ENCODE results near the gene P2RX5.

The P2RX5 gene

DNA sequence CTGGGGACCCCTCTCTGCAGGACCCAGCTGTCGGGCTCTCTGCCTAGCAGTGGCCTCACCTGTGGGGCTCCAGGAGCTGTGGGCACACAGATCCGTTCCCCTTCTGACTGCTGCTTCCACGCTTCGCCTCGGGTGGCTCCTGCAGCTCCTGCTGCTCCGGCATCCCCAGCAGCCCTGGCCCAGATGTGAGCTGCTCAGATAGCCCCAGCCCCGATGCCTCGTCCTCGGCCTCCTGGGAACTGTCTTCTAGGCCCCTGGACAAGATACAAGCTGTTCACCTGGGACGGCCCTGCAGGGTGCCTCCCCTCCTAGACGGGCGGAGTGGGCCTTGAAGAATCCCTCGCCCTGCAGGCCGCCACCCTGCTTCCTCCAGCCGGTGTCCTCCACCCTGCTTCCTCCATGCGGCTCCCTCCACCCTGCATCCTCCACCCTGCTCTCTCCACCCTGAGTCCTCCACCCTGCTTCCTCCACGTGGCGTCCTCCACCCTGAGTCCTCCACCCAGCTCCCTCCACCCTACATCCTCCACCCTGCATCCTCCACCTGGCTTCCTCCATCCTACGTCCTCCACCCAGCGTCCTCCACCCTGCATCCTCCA lies 16.3 kb downstream of the P2RX5 start:
- no peak for DNase-seq

DNA sequence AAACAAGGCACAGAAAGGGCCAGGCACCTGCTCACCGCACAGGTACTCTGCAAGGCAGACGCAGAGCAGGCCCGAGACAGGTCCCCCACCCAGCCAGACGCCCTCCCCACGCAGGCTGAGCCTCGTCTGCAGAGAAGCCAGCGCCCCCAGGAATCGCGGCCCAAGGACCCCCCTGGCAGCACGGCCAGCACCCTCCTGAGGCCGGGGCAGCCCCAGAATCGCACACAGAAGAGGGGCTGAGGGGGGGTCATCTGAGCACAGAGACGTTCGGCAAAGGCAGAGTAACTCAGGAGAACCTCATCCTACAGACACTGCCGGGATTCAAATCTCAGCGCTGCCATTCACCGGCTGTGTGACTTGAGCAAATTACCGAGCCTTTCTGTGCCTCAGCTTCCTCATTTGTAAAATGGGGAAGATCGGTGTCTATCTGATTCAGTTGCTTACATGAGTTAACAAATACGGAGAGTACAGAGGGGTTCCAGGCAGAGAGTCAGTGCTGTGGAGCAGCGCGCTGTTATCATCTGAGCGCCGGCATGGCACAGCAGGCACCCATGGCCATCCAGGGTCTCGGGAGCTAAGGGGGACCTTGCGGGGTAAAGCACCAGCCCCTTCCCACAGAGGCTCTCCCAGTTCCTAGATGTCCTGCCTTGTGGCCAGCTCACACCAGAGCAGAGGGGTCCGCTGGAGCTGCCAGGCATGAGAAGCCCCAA lies 17.0 kb downstream of the P2RX5 start:
- no peak for DNase-seq

DNA sequence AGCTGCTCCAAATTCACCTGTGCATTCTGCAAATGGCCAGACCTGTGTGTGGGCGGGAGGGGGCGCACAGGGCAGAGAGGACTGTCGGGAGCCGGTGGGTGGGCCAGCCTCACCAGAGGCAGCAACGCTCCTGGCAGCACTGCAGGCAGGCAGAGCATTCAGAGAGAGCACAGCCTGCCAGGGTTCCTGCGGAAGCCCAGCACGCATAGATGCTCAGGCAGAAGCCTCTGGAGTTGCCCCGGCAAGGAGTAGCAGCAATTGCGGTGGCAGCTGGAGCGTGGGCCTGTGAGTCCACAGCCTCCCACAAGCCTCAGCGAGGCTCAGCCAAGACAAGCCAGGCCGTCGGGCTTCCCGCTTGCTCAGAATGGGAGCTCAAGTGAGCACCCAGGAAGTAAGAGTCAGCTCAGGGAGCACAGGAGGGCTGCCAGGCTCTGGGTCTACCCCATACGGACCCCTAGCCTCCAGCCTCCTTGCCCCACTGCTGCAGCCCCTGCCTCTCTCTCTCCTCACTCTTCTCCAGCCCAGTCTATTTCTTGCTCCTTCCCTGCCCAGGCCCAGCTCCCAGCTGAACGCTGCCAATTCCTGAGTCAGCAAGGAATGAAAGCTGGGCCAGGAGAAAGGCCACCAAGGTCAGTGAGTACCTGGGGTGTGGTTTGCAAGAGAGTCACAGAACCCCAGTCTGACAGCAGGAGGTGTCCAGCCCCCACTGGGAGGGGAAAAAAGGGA lies 17.7 kb downstream of the P2RX5 start:
- DNase-seq = no peak

DNA sequence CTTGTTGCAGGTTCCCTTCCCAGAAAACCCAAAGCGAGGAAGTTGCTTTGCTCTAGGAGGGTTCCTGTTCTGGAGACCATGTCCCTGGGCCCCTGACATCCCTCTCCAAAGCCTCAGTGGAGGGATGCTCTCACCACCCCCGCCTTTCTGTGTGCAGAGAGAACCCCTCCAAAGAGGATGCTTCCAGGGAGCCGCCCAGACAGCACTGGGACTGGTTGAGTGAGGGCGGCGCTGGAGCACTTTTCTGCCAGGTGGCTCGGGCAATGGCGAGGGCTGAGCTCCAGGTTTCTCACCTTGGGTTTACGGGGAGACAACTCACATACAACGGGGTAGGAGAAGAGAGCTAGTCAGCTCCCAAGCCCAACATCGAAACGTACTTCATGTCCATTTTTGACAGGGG lies 20.1 kb downstream of the P2RX5 start:
- DNase-seq = no peak

GRCh38 chr17:3672571-3672970 lies 23.4 kb downstream of the P2RX5 start:
- no peak for DNase-seq

GRCh38 chr17:3669548-3669947 lies 26.4 kb downstream of the P2RX5 start:
- no peak for DNase-seq

GRCh38 chr17:3669085-3669347 lies 26.9 kb downstream of the P2RX5 start:
- no peak for DNase-seq

GRCh38 chr17:3668279-3669084 lies 27.5 kb downstream of the P2RX5 start, which contains the start of the genes EMC6 and TAX1BP3:
TSS of gene EMC6 (plus strand) at chr17:3668812. CDS start at chr17:3669147, 335 bp downstream.
TSS of gene TAX1BP3 (minus strand) at chr17:3668578. CDS start at chr17:3668526, 52 bp downstream.
- peak; percentile 88 for DNase-seq

DNA sequence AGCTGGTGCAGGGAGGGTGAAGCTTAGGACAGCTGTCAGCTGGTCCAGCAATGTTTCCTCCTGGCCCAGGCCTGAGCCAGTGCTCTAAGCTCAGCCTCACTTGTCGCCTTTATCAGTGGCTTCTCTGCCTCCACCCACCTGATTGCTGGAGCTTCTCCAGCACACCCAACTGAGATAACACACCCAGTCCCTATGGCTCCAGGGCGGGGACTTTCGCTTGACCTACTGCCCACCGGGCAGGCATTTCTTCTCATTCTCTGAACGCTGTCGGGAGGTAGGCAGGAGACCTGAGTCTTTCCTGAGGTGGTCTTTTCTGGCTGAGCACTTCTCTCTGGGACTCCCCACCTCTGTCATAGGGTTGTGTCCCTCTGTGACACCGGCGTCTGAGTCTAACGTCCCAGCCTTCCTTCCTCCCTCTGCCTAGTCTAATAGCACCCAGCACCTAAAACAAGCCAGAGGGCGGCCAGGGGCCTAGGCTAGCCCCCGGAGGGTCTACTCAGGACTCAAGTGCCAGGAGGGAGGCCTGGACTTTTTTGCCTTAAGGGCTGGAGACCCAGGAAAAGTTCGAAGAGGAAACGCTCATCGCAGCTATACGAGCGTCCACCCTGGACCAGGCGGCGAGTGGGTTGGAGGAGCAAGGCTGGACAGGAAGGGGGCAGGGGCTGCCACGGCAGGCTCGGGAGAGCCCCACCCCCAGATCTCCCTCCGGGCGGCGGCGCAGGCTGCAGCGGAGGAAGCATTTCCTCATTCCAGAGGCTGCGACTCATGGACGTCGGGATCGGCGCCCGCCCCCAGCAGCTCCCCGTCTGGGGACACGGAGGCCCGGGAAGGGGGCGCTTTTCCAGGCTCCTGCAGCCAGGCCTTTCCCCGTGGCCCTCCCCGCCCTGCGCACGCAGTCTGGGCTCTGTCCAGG lies 28.3 kb downstream of the P2RX5 start:
- peak; percentile 2 for DNase-seq

- DNase-seq = no peak
Observed at GRCh38 chr17:3666516-3666915, 29.4 kb downstream of the P2RX5 start.

- DNase-seq = no peak
Observed at GRCh38 chr17:3665834-3666233, 30.1 kb downstream of the P2RX5 start.

DNA sequence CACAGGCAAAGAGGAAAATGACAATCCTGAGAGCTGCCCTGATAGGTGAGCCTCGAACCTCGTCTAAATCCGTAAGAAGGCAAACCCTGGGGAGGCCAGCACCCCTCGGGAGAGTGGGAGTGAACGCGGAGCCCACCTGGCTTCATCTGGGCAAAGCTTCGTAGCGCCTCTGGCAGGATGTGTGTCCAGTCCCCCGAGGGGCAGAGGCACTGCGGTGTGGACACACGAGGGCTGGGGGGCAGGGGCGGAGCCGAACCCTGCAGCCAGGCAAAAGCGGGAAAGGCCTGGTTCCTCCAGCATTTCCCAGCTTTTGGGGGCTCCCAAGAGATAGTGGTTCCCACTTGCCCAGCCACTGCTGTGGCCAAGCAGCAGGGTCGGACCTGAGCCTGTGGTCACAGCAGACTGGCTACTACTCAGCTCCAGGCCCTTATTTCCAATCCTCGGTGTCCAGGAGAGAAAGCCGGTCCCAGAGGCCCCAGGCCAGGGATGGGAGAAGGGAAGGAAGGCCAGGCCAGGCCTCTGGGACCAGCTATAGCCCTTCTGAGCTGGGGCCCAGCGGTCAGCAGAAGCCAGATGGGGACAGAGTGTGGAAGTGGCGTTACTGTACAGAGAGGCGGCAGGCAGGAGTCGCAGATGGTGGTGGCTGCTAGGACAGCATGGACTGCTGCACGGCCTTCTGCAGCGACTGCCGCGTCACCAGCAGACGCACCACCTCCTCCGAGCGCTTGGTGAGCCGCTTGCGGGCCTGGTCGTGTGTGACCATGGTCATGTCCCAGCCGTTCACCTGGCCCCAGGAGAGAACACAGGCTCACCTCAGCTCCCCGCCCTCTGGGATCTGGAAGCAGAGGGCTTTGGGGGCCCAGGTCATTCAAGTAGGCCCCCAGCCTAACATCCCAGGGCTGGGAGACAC lies 32.6 kb downstream of the P2RX5 start:
- DNase-seq = no peak

- no peak for DNase-seq
Observed at GRCh38 chr17:3660311-3660891, 35.6 kb downstream of the P2RX5 start.

GRCh38 chr17:3659541-3660111 lies 36.3 kb downstream of the P2RX5 start:
- DNase-seq = no peak

DNA sequence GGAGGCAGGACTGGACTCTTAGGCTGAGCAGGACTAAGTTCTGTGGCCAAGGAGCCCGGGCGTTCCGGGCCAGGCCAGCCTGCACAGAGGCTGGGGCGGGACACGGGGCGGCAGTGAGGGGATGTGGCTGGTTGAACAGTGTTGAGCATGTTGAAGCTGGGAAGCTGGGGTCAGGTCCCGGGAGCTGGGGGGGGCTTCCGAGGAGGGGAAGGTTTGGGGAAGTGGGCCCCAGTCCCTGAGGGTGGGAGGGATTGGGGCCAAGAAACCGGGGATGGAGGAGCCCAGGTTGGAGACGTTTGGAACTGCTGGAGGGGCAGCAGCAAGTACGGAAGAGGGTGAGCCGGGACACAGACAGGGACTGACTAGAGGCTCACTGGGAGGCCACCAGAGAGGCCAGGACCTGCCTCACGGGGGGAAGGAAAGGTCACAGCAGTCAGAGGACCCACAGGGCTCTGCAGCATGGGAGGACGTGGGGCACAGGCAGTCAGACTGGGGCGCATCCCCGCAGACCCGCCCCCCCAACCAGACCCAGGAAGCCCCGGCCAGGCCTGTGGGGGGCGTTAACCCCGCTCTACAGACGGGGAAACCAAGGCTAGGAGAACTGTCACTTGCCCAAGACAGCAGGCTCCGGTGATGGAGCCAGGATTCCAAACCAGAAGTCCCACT lies 37.0 kb downstream of the P2RX5 start:
- no peak for DNase-seq

GRCh38 chr17:3657874-3658783 lies 37.8 kb downstream of the P2RX5 start:
- DNase-seq = no peak

DNA sequence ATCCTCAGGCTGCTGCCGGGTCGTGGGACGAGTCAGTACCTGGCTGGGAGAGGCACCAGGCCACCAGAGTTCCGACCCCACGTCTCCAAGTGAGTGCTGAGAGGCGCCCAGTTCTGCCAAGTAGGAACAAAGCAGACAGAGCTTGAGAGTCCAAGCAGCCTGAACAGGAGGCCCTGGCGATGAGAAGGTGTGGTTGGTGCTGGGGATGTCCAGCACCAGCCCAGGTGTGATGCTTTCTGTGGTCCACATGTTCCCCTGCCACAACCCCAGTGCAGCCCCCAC lies 38.4 kb downstream of the P2RX5 start:
- no peak for DNase-seq

DNA sequence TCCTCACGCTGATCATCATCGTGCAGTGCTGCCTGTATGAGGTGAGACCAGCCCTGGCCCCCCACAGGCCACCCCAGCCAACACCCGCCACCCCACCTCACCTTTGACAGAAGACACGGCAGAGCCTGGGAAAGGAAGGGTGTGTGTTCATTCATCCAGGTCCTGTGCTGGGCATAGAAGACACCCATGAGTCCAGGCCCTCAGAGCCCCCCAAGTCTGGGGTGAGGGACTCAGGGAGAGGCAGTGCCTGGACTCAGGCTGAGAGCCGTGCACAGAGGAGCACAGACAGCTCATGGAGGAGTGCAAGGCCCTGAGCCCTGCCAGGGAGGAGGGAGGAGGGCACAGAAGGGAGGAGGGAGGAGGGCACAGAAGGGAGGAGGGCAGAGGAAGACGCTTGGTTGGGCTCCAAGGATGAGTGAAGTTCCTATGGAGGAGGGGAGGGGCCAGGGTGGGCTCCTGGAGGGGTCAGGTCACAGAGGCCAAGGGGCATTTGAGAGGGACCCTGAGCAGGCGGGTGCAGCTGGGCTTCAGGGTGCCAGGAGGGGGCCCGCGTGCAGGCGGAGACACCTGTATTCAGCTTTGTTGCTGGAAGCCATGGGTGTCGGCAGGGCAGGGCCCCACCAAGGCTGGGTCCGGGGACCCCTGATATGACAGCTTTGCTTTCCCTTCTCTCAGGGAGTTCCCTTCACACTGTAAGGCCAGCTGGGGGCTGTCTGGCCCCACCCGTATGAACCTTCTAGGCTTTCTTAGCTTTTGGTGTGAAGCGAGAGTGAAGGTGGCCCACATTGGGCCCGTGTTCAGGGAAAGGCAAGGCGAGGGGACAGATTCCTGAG lies 39.0 kb downstream of the P2RX5 start:
- DNase-seq = no peak

All from NCI-H774 (cell line).